ENCODE results near the gene IFI6.

- TF ChIP-seq CTCF (IDR thresholded peaks at IDR 0.05 in 8 of 11, conservative IDR thresholded peaks at IDR 0.05 in 3 of 11) (no peak), POLR2A (IDR thresholded peaks at IDR 0.05) (no peak), POLR2AphosphoS5 (IDR thresholded peaks at IDR 0.05) (no peak)
These were observed 47.4 kb downstream of the IFI6 start for GRCh38 chr1:27624467-27625178.

All from spleen (tissue), 7 donors.